Mesendoderm (in vitro differentiated cells): ENCODE data around the gene FGF12.

Source experiments
- DNase-seq: peaks from one replicate; pipeline ENCODE4 v3.0.0; 2013
- H2AK5ac ChIP-seq: 2 replicates; pipeline ENCODE4 v1.6.1; 2013; ENCODE audit warnings: low read length, inconsistent platforms
- H2BK120ac ChIP-seq: 2 replicates; pipeline ENCODE4 v1.6.1; 2013; ENCODE audit warnings: low read depth, mild to moderate bottlenecking, low read length, moderate library complexity, mixed read lengths
- H2BK15ac ChIP-seq: replicated peaks from 2 replicates; pipeline ENCODE4 v1.6.1; 2013; ENCODE audit warnings: low read depth, mild to moderate bottlenecking, moderate library complexity
- H2BK5ac ChIP-seq: 2 replicates; pipeline ENCODE4 v1.6.1; 2013; ENCODE audit warnings: low read length, inconsistent platforms
- H3K18ac ChIP-seq: 2 replicates; pipeline ENCODE4 v1.6.1; 2013; ENCODE audit warnings: mild to moderate bottlenecking, low read length, mixed read lengths
- H3K23ac ChIP-seq: one replicate; pipeline ENCODE4 v1.6.1; 2013; ENCODE audit warnings: low read length
- H3K27ac ChIP-seq: 2 replicates; pipeline ENCODE4 v1.5.1; 2013; ENCODE audit warnings: low read depth, mild to moderate bottlenecking, inconsistent platforms, low read length, moderate library complexity
- H3K27me3 ChIP-seq: 2 replicates; pipeline ENCODE4 v1.6.1; 2013; ENCODE audit warnings: low read length, control low read depth, mild to moderate bottlenecking, inconsistent platforms; ENCODE audit not compliant: insufficient read depth, poor library complexity
- H3K36me3 ChIP-seq: 2 replicates; pipeline ENCODE4 v1.6.1; 2013; ENCODE audit warnings: low read length, inconsistent platforms; ENCODE audit not compliant: control insufficient read depth, insufficient read depth
- H3K4ac ChIP-seq: one replicate; pipeline ENCODE4 v1.6.1; 2013; ENCODE audit warnings: low read depth, mild to moderate bottlenecking, low read length, moderate library complexity
- H3K4me1 ChIP-seq: 2 replicates; pipeline ENCODE4 v1.6.1; 2013; ENCODE audit warnings: low read depth, low read length, inconsistent platforms; ENCODE audit not compliant: control insufficient read depth
- H3K4me2 ChIP-seq: 2 replicates; pipeline ENCODE4 v1.6.1; 2013; ENCODE audit warnings: low read length
- H3K4me3 ChIP-seq: 2 replicates; pipeline ENCODE4 v1.5.1; 2013; ENCODE audit warnings: mild to moderate bottlenecking, low read length
- H3K56ac ChIP-seq: one replicate; pipeline ENCODE4 v1.6.1; 2013; ENCODE audit warnings: low read length
- H3K79me1 ChIP-seq: 2 replicates; pipeline ENCODE4 v1.6.1; 2013; ENCODE audit warnings: low read length, inconsistent platforms
- H3K79me2 ChIP-seq: 2 replicates; pipeline ENCODE4 v1.6.1; 2013; ENCODE audit warnings: mild to moderate bottlenecking, low read length; ENCODE audit not compliant: control insufficient read depth, insufficient read depth
- H3K9ac ChIP-seq: 2 replicates; pipeline ENCODE4 v1.6.1; 2013; ENCODE audit warnings: low read length, inconsistent platforms
- H4K5ac ChIP-seq: one replicate; pipeline ENCODE4 v1.6.1; 2013; ENCODE audit warnings: low read length
- H4K8ac ChIP-seq: one replicate; pipeline ENCODE4 v1.6.1; 2013; ENCODE audit warnings: low read depth, mild to moderate bottlenecking, control low read depth, low read length, moderate library complexity
- WGBS: extraction: QIAGEN DNeasy Blood & Tissue Kit; methylation state at CpG from one replicate; pipeline ENCODE4 v1.1.7; 2013; ENCODE audit warnings: low lambda C conversion rate, missing lambda C conversion rate; ENCODE audit not compliant: insufficient coverage; ENCODE audit errors: extremely low coverage; 5-methylcytosine and 5-hydroxymethylcytosine counted together

The FGF12 gene

GRCh38 chr3:192514081-192514753 lies 213.1 kb downstream of the FGF12 start:
- Histone ChIP-seq H3K4ac (no peak overlapping the region), H3K18ac (no peak overlapping the region), H3K27me3 (no peaks in the 10 kb centered on the region), H3K79me2 (no peaks in the 10 kb centered on the region), H4K8ac (no peak overlapping the region), H4K5ac (no peak overlapping the region), H3K36me3 (no peaks in the 10 kb centered on the region), H3K23ac (no peak overlapping the region), H3K4me2 (peak overlapping the region; percentile 34), H2BK15ac (no peak overlapping the region), H3K27ac (no peak overlapping the region), H2BK5ac (no peak overlapping the region), H3K9ac (peak overlapping the region; percentile 19), H2AK5ac (no peak overlapping the region), H2BK120ac (no peak overlapping the region), H3K4me1 (peaks cover 5% of the 10 kb centered on the region), H3K79me1 (no peaks in the 10 kb centered on the region), H3K56ac (no peak overlapping the region), H3K4me3 (peak overlapping the region; percentile 39)
- WGBS = no CpG with 5 or more reads among the region's 39 CpGs
- DNase-seq = peak; percentile 82

GRCh38 chr3:192505731-192506130 lies 221.6 kb downstream of the FGF12 start:
- Histone ChIP-seq H3K36me3 (no peaks in the 10 kb centered on the region), H3K4me2 (no peak overlapping the region), H2BK5ac (no peak overlapping the region), H3K9ac (no peak overlapping the region), H3K27me3 (no peaks in the 10 kb centered on the region), H3K4ac (no peak overlapping the region), H2BK120ac (no peak overlapping the region), H3K4me1 (peaks cover 6% of the 10 kb centered on the region), H3K27ac (no peak overlapping the region), H3K56ac (no peak overlapping the region), H2AK5ac (no peak overlapping the region), H3K18ac (no peak overlapping the region), H3K23ac (no peak overlapping the region), H3K4me3 (no peak overlapping the region), H4K5ac (no peak overlapping the region), H3K79me1 (no peaks in the 10 kb centered on the region), H3K79me2 (no peaks in the 10 kb centered on the region), H4K8ac (no peak overlapping the region), H2BK15ac (no peak overlapping the region)
- peak; percentile 19 for DNase-seq
- no CpG with 5 or more reads among the region's 6 CpGs for WGBS

- Histone ChIP-seq H2BK120ac (no peak overlapping the region), H2BK5ac (no peak overlapping the region), H3K9ac (no peak overlapping the region), H3K56ac (no peak overlapping the region), H4K5ac (no peak overlapping the region), H4K8ac (no peak overlapping the region), H3K27ac (no peak overlapping the region), H2BK15ac (no peak overlapping the region), H3K23ac (no peak overlapping the region), H3K79me1 (no peaks in the 10 kb centered on the region), H3K4me3 (no peak overlapping the region), H3K18ac (no peak overlapping the region), H3K4me2 (no peak overlapping the region), H3K4me1 (peaks cover 15% of the 10 kb centered on the region), H2AK5ac (no peak overlapping the region), H3K79me2 (no peaks in the 10 kb centered on the region), H3K36me3 (no peaks in the 10 kb centered on the region), H3K27me3 (no peaks in the 10 kb centered on the region), H3K4ac (no peak overlapping the region)
- DNase-seq = no peak
- WGBS = no CpG with 5 or more reads among the region's 3 CpGs
These were observed 225.9 kb downstream of the FGF12 start for GRCh38 chr3:192501401-192501800.

GRCh38 chr3:192496905-192497587 lies 230.3 kb downstream of the FGF12 start:
- Histone ChIP-seq H3K18ac (no peak overlapping the region), H3K27ac (no peak overlapping the region), H2BK15ac (no peak overlapping the region), H3K9ac (no peak overlapping the region), H3K79me2 (no peaks in the 10 kb centered on the region), H3K4me2 (no peak overlapping the region), H2BK5ac (no peak overlapping the region), H3K23ac (no peak overlapping the region), H3K4ac (no peak overlapping the region), H3K36me3 (no peaks in the 10 kb centered on the region), H2AK5ac (no peak overlapping the region), H3K4me1 (peaks cover 12% of the 10 kb centered on the region), H4K5ac (no peak overlapping the region), H3K56ac (no peak overlapping the region), H3K4me3 (no peak overlapping the region), H4K8ac (no peak overlapping the region), H2BK120ac (no peak overlapping the region), H3K79me1 (no peaks in the 10 kb centered on the region), H3K27me3 (no peaks in the 10 kb centered on the region)
- no CpG with 5 or more reads among the region's 7 CpGs for WGBS
- DNase-seq = no peak

- H4K8ac ChIP-seq = no peak overlapping the region
- no peak overlapping the region for H3K9ac ChIP-seq
- no peaks in the 10 kb centered on the region for H3K36me3 ChIP-seq
- no peak overlapping the region for H2AK5ac ChIP-seq
- H3K27ac ChIP-seq = no peak overlapping the region
- H3K23ac ChIP-seq = no peak overlapping the region
- H3K27me3 ChIP-seq = no peaks in the 10 kb centered on the region
- H3K4me2 ChIP-seq = no peak overlapping the region
- H3K18ac ChIP-seq = no peak overlapping the region
- WGBS = no CpG with 5 or more reads among the region's 1 CpG
- no peaks in the 10 kb centered on the region for H3K79me1 ChIP-seq
- no peak for DNase-seq
- H3K4ac ChIP-seq = no peak overlapping the region
- no peak overlapping the region for H2BK5ac ChIP-seq
- H3K56ac ChIP-seq = no peak overlapping the region
- H2BK15ac ChIP-seq = no peak overlapping the region
- H2BK120ac ChIP-seq = no peak overlapping the region
- no peak overlapping the region for H4K5ac ChIP-seq
- H3K79me2 ChIP-seq = no peaks in the 10 kb centered on the region
- no peak overlapping the region for H3K4me3 ChIP-seq
- peaks cover 9% of the 10 kb centered on the region for H3K4me1 ChIP-seq
These were observed 233.2 kb downstream of the FGF12 start for GRCh38 chr3:192494174-192494573.
